RWPE1 (cell line): ENCODE data around the gene ARFGAP1.

Source experiments
- CTCF ChIA-PET: fragments of 350-600 bp; sonication (Branson Sonifier 250); formaldehyde crosslinking; extraction: SDS; loops from one replicate; lab custom pipeline; 2021; lab: Yijun Ruan, JAX
- POLR2A ChIA-PET: fragments of 400-600 bp; formaldehyde crosslinking; extraction: SDS; loops from one replicate; lab custom pipeline; 2020; ENCODE audit warnings: antibody characterized with exemption; ENCODE audit not compliant: low non-redundant PET; lab: Yijun Ruan, JAX
- DNase-seq: peaks from one replicate; pipeline ENCODE4 v3.0.0; 2012; ENCODE audit warnings: low spot score
- H3K27ac ChIP-seq: fragments of 450-650 bp; 2 replicates; pipeline ENCODE4 v1.5.1; 2017
- TF ChIP-seq, protein P1 (sequence below): fragments of 450-650 bp; conservative IDR thresholded peaks from 2 replicates; pipeline ENCODE4 v1.5.1; 2017; ENCODE audit warnings: low read depth, mild to moderate bottlenecking

Gene ARFGAP1

DNA sequence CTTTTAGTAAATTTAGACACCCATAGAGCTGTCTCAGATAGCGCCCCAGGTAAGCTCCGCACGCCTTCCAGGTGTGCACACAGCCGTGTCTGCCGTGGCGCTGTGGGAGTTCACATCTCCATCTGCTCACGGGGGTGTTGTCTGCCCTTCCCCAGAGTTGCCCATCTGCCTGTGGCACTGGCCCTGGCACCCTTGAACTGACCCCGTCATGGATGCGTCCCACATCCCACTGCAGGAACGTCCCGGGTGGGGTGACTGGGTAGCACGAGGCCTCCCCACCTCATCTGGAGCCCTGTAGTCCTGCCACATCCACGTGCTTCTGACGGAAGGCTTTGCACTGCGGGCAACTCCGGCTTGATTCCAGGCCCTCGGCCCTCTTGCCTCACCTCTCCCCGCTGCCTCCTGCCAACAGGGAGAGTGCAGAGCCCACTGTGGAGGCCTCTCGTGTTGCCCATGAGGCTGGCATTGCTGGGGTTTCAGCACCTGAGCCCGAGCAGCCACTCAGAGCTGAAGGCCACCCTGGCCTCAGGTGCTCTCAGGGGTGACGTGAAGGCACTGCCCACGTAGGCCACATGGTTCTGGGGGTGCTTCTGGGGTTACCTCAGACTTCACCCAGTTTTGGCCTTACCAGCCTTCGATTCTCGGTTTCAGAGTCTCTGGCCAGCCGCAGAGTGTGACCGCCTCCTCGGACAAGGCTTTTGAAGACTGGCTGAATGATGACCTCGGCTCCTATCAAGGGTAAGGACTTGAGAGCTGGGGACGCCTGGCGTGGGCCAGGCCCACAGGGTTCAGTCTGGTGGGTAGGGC is 5.1 kb downstream of the ARFGAP1 start:
- TF ChIP-seq, protein P1, sequence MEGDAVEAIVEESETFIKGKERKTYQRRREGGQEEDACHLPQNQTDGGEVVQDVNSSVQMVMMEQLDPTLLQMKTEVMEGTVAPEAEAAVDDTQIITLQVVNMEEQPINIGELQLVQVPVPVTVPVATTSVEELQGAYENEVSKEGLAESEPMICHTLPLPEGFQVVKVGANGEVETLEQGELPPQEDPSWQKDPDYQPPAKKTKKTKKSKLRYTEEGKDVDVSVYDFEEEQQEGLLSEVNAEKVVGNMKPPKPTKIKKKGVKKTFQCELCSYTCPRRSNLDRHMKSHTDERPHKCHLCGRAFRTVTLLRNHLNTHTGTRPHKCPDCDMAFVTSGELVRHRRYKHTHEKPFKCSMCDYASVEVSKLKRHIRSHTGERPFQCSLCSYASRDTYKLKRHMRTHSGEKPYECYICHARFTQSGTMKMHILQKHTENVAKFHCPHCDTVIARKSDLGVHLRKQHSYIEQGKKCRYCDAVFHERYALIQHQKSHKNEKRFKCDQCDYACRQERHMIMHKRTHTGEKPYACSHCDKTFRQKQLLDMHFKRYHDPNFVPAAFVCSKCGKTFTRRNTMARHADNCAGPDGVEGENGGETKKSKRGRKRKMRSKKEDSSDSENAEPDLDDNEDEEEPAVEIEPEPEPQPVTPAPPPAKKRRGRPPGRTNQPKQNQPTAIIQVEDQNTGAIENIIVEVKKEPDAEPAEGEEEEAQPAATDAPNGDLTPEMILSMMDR = no peak
- CTCF ChIA-PET = interaction anchor here (0.6 to 1.6 kb wide), 4 partner anchors 10 to 200 kb away, joined by 3 to 5 read pairs (median 4); no protein-coding TSS in a partner anchor
- H3K27ac ChIP-seq = no peak overlapping the region
- no peak for DNase-seq
- POLR2A ChIA-PET = interaction anchor here (0.8 kb wide), 1 partner anchor 13 kb away, joined by 3 read pairs; no protein-coding TSS in a partner anchor

DNA sequence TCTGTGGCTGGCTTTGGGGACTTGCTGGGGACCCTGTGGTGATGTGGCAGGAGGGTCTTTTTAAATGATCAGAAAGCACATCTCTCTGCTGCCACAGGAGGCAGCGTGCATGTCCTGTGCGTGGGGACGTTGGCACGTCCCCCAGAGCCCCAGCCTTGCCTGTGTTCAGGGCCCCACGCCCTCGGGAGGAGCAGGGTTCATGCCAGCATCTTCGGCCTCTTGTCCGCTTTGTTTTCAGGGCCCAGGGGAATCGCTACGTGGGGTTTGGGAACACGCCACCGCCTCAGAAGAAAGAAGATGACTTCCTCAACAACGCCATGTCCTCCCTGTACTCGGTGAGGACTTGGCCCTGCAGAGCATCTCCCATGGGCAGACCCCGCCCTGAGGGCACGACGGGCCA is 6.0 kb downstream of the ARFGAP1 start:
- no peak overlapping the region for H3K27ac ChIP-seq
- CTCF ChIA-PET = no interaction called here
- POLR2A ChIA-PET = no interaction called here
- no peak for DNase-seq
- TF ChIP-seq, protein P1 = no peak

DNA sequence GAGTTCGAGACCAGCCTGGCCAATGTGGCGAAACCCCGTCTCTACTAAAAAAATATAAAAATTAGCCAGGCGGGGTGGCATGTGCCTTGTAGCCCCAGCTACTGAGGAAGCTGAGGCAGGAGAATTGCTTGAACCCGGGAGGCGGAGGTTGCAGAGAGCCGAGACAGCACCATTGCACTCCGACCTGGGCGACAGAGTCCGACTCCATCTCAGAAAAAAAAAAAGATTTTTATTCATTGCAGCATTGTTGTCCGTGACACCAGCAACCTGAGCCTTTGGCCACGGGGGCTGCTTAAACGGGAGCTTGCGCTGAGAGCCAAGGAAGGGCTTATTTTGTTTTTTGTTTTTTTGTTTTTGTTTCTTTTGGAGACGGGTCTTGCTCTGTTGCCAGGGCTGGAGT is 7.3 kb downstream of the ARFGAP1 start:
- CTCF ChIA-PET = interaction anchor here (0.6 to 2.1 kb wide), 9 partner anchors 9 to 799 kb away, joined by 3 to 11 read pairs (median 5); no protein-coding TSS in a partner anchor
- DNase-seq = no peak
- peak overlapping the region; percentile 13 for H3K27ac ChIP-seq
- POLR2A ChIA-PET = no interaction called here
- TF ChIP-seq, protein P1 = no peak

DNA sequence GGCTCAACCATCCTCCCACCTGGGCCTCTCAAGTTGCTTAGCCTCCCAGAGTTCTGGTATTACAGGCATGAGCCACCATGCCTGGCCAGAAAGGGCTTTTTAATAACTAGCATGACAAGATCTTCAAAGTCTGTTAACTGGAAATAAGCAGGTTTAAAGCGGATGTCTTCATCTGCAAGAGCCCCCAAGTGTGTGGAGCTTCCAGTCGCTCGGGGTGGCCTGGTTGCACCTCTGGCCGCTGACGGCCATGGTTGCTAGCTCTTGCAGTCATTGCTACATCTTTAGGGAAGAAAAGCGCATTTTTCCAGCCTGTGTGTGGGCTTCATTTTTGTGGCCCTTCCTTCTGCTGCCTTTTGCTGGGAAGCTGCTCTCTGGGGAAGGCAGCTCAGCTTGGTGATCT is 7.8 kb downstream of the ARFGAP1 start:
- CTCF ChIA-PET = interaction anchor here (0.6 to 2.1 kb wide), 10 partner anchors 9 to 799 kb away, joined by 3 to 11 read pairs (median 3); no protein-coding TSS in a partner anchor
- DNase-seq = no peak
- POLR2A ChIA-PET = no interaction called here

DNA sequence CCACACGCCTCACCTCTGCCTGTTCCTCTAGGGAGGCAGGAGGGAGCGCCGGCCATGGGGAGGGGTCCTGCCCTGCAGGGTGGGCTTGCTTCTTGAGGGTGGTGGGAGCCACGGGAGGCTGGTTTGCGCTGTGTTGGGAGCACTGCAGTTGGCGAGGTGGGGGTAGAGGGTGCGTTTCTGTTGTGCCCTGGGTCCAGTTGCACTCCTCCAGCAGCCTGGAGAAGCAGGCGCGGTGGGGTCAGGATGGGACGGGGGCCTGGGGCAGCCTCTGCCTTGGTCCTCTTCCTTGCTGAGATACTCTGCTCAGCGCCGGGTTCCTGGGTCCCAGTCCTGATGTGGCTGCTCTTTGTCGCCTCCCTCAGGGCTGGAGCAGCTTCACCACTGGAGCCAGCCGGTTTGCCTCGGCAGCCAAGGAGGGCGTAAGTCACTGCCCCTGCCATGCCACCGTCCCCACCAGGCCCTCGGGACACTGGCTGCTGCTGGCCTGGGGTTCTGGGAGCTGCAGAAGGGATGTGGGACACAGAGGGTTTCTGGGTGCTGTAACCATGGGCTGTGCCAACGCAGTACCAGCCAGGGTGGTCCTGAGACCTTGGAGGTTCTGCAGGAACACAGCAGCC is 8.4 kb downstream of the ARFGAP1 start:
- DNase-seq = no peak
- CTCF ChIA-PET = interaction anchor here (0.5 to 2.1 kb wide), 9 partner anchors 9 to 224 kb away, joined by 3 to 11 read pairs (median 4); no protein-coding TSS in a partner anchor
- POLR2A ChIA-PET = no interaction called here

More for the DNA sequence above, 7.8 kb downstream of the ARFGAP1 start:
- TF ChIP-seq, protein P1 = no peak
- H3K27ac ChIP-seq = peak overlapping the region; percentile 13; the same call in 1 of the 2 replicates

More for the DNA sequence above, 8.4 kb downstream of the ARFGAP1 start:
- TF ChIP-seq, protein P1 = peak; percentile 46
- H3K27ac ChIP-seq = no peak overlapping the region
